ENCODE results near the gene RPL36. TPM values are rescaled to one million over a fixed set of nuclear protein-coding genes. Genes with fewer than 3 reads are reported as not detected.

The RPL36 gene
- polyA plus RNA-seq, 1 of the 3 experiments (the other 2 are of a cell fraction): 1,383 TPM

- DNase-seq: peak; percentile 64
Measured at GRCh38 chr19:5691822-5692722, 2.0 kb downstream of the RPL36 start.

DNA sequence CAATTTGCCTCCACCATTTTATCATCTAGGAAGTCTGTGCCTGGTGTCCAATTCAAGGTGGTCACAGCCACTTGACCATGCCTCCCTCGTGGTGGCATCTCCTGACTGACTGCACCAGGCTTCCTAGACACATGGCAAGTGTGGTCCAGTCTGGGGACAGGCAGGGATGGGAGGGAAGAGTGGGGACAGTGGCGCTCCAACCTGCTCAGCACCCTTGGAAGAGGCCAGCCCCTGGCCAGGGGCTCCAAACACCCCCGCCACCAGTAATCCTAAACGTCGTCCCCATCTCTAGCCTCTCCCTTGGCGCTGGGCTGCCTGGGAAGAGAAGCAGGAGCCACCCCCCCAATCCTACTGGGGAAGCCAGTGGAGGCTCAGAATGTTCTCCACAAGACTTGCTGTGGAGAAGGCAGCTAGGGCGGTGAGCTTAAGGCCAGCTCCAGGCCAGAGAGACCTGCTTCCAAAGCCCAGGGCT, 2.7 kb downstream of the RPL36 start:
- Histone ChIP-seq H3K9ac (no peak overlapping the region), H3K4me2 (0 out of 2 replicates have a peak overlapping the region, but pooled peaks have one; percentile 3)
- no peak for TF ChIP-seq FOXM1 (IDR thresholded peaks at IDR 0.05; ENCODE audit: low read depth)
- no peak for TF ChIP-seq RXRA (IDR thresholded peaks at IDR 0.05; ENCODE audit: borderline replicate concordance, low read depth)
- TF ChIP-seq RCOR1 (IDR thresholded peaks at IDR 0.05; ENCODE audit: low read length): no peak
- no peak for TF ChIP-seq TEAD4 (IDR thresholded peaks at IDR 0.05; ENCODE audit: borderline replicate concordance, insufficient read depth)
- no peak for TF ChIP-seq NRF1 (IDR thresholded peaks at IDR 0.05; ENCODE audit: low read depth, low read length)
- no peak for TF ChIP-seq RFX5 (IDR thresholded peaks at IDR 0.05; ENCODE audit: low read length)
- no peak for TF ChIP-seq USF1 (IDR thresholded peaks at IDR 0.05; ENCODE audit: borderline replicate concordance, low read depth)
- no peak for TF ChIP-seq TAF1 (IDR thresholded peaks at IDR 0.05; ENCODE audit: borderline replicate concordance, low read depth, low read length)
- TF ChIP-seq SMC3 (IDR thresholded peaks at IDR 0.05; ENCODE audit: low read depth, low read length): no peak
- no peak for TF ChIP-seq EP300 (IDR thresholded peaks at IDR 0.05; ENCODE audit: borderline replicate concordance in 1 of 2, low read depth in 1 of 2, low read length in 1 of 2)

More at GRCh38 chr19:5691822-5692722, 2.0 kb downstream of the RPL36 start:
- Histone ChIP-seq H3K27me3 (ENCODE audit: insufficient read depth) (no peaks in the 10 kb centered on the region), H3K4me1 (ENCODE audit: control insufficient read depth in 1 of 2, insufficient read depth in 2 of 2, low read depth in 1 of 2, low read length in 1 of 2) (peaks cover 0 to 27% of the 10 kb centered on the region in 2 experiments; a peak in 1 of 4 replicates), H3K9me2 (no peaks in the 10 kb centered on the region), H4K20me1 (ENCODE audit: insufficient read depth) (peaks cover 68% of the 10 kb centered on the region), H3K79me2 (ENCODE audit: insufficient read depth) (peaks cover 53% of the 10 kb centered on the region), H3K4me3 (ENCODE audit: low read depth in 2 of 2, low read length in 1 of 2) (peak overlapping the region; percentile 97), H3K27ac (ENCODE audit: low read depth in 2 of 2, low read length in 1 of 2) (peak overlapping the region; percentile 6 to 58; a peak in 3 of 4 replicates), H2AFZ (ENCODE audit: low read depth) (no peak overlapping the region), H3K9ac (peak overlapping the region; percentile 94; the same call in 1 of the 2 replicates), H3K36me3 (replicated peaks in 1 of 2; ENCODE audit: control insufficient read depth in 1 of 2, insufficient read depth in 2 of 2, low read length in 1 of 2) (peaks cover 9 to 54% of the 10 kb centered on the region in 2 experiments), H3F3A (replicated peaks; ENCODE audit: insufficient read depth) (peaks cover 42% of the 10 kb centered on the region), H3K4me2 (peak overlapping the region; percentile 93), H3K9me3 (no peaks in the 10 kb centered on the region)
- CTCF ChIA-PET: interaction anchor here (0.8 to 3.8 kb wide), 3 partner anchors 10 to 27 kb away, joined by 3 to 31 read pairs (median 3); partner anchors contain the start of genes CATSPERD and LONP1
- TF ChIP-seq NFIC (IDR thresholded peaks at IDR 0.05; ENCODE audit: borderline replicate concordance) (no peak), SIN3A (IDR thresholded peaks at IDR 0.05; ENCODE audit: borderline replicate concordance, low read depth, low read length) (peak; percentile 46; the same call in 1 of the 2 replicates), ZBTB33 (IDR thresholded peaks at IDR 0.05; ENCODE audit: borderline replicate concordance, low read depth) (peak; percentile 23; the same call in 1 of the 2 replicates), RAD21 (IDR thresholded peaks at IDR 0.05; ENCODE audit: low read length) (no peak), JUND (IDR thresholded peaks at IDR 0.05) (0 out of 2 replicates have a peak, but pooled peaks have one; percentile 21)
- 51% methylated on average over 21 of the region's 42 CpGs for WGBS (ENCODE audit: low lambda C conversion rate)
- POLR2A ChIA-PET: interaction anchor here (1.2 to 1.6 kb wide), 4 partner anchors 8 to 89 kb away, joined by 4 to 12 read pairs (median 5); partner anchors contain the start of genes CATSPERD and LONP1

More for the DNA sequence above, 2.7 kb downstream of the RPL36 start:
- Histone ChIP-seq H3K4me1 (ENCODE audit: control insufficient read depth in 1 of 2, insufficient read depth in 2 of 2, low read depth in 1 of 2, low read length in 1 of 2) (peaks cover 0 to 28% of the 10 kb centered on the region in 2 experiments; a peak in 1 of 4 replicates), H4K20me1 (ENCODE audit: insufficient read depth) (peaks cover 70% of the 10 kb centered on the region), H3K9me2 (no peaks in the 10 kb centered on the region), H2AFZ (ENCODE audit: low read depth) (no peak overlapping the region), H3K27me3 (ENCODE audit: insufficient read depth) (no peaks in the 10 kb centered on the region), H3F3A (replicated peaks; ENCODE audit: insufficient read depth) (peaks cover 42% of the 10 kb centered on the region), H3K36me3 (replicated peaks in 1 of 2; ENCODE audit: control insufficient read depth in 1 of 2, insufficient read depth in 2 of 2, low read length in 1 of 2) (peaks cover 9 to 57% of the 10 kb centered on the region in 2 experiments), H3K4me3 (ENCODE audit: low read depth in 2 of 2, low read length in 1 of 2) (no peak overlapping the region), H3K9me3 (no peaks in the 10 kb centered on the region), H3K27ac (ENCODE audit: low read depth in 2 of 2, low read length in 1 of 2) (peak overlapping the region; percentile 6 to 58; a peak in 2 of 4 replicates), H3K79me2 (ENCODE audit: insufficient read depth) (peaks cover 53% of the 10 kb centered on the region)
- ChIA-PET CTCF (no interaction called here), POLR2A (no interaction called here)
- 87% methylated on average over 7 of the region's 7 CpGs for WGBS (ENCODE audit: low lambda C conversion rate)
- DNase-seq: peak; percentile 28
